IMR-90 (cell line): Measurements from ENCODE around the gene LAPTM5. TPM values are rescaled to one million over a fixed set of nuclear protein-coding genes. Genes with fewer than 3 reads are reported as not detected.

Source experiments
- ATAC-seq: fragments of 200-7000 bp; cut with Tn5 transposase; 2 replicates; pipeline ENCODE4 v1.9.1; 2020; ENCODE audit warnings: low read depth, mild to moderate bottlenecking, moderate library complexity
- BruUV-seq: library from RNA; stranded (reverse); fragments of 400-500 nt; replicated peaks from 2 replicates; lab custom pipeline; 2021; lab: Mats Ljungman, UMichigan
- CTCF ChIA-PET: fragments of 300-600 bp; formaldehyde crosslinking; extraction: SDS; loops from one replicate; lab custom pipeline; 2021; ENCODE audit warnings: antibody characterized with exemption; lab: Yijun Ruan, JAX
- POLR2A ChIA-PET: fragments of 300-600 bp; sonication (Branson Sonifier 250); formaldehyde crosslinking; loops from one replicate; lab custom pipeline; 2022; ENCODE audit warnings: antibody characterized with exemption; ENCODE audit not compliant: unreplicated experiment; lab: Charles Lee
- DNase-seq: peaks from one replicate; pipeline ENCODE4 v3.0.0; 2013
- H2AFZ ChIP-seq: replicated peaks from 2 replicates; pipeline ENCODE3; 2013; ENCODE audit warnings: low read length, mild to moderate bottlenecking; ENCODE audit not compliant: poor library complexity
- H2AK5ac ChIP-seq: 2 replicates; pipeline ENCODE4 v1.6.1; 2013; ENCODE audit warnings: low read depth, low read length, inconsistent platforms
- H2AK9ac ChIP-seq: replicated peaks from 2 replicates; pipeline ENCODE3; 2013; ENCODE audit warnings: mild to moderate bottlenecking, low read depth, low read length, moderate library complexity; ENCODE audit not compliant: poor library complexity
- H2BK120ac ChIP-seq: 2 replicates; pipeline ENCODE4 v1.6.1; 2013; ENCODE audit warnings: low read depth, low read length, inconsistent platforms
- H2BK15ac ChIP-seq: 3 replicates; pipeline ENCODE4 v1.6.1; 2013; ENCODE audit warnings: low read depth, low read length, inconsistent platforms
- H2BK20ac ChIP-seq: 2 replicates; pipeline ENCODE4 v1.6.1; 2013; ENCODE audit warnings: low read depth, mild to moderate bottlenecking, inconsistent platforms, low read length, moderate library complexity
- H2BK5ac ChIP-seq: 2 replicates; pipeline ENCODE4 v1.6.1; 2013; ENCODE audit warnings: mild to moderate bottlenecking, low read depth, low read length, inconsistent platforms; ENCODE audit not compliant: poor library complexity, severe bottlenecking
- H3K14ac ChIP-seq: replicated peaks from 2 replicates; pipeline ENCODE4 v1.6.1; 2013; ENCODE audit warnings: low read depth, low read length, inconsistent platforms
- H3K18ac ChIP-seq: 2 replicates; pipeline ENCODE4 v1.6.1; 2013; ENCODE audit warnings: low read depth, low read length, control low read depth
- H3K23ac ChIP-seq: 2 replicates; pipeline ENCODE4 v1.6.1; 2013; ENCODE audit warnings: low read depth, low read length, inconsistent platforms
- H3K27ac ChIP-seq: 2 replicates; pipeline ENCODE4 v1.5.1; 2013; ENCODE audit warnings: mild to moderate bottlenecking, control low read depth, low read length; ENCODE audit not compliant: insufficient read depth
- H3K27me3 ChIP-seq: 2 replicates; pipeline ENCODE4 v1.6.1; 2013; ENCODE audit warnings: low read length; ENCODE audit not compliant: control insufficient read depth, insufficient read depth
- H3K36me3 ChIP-seq: 2 replicates; pipeline ENCODE4 v1.6.1; 2013; ENCODE audit warnings: low read length, mixed read lengths; ENCODE audit not compliant: control insufficient read depth, insufficient read depth
- H3K4ac ChIP-seq: 2 replicates; pipeline ENCODE4 v1.6.1; 2013; ENCODE audit warnings: low read depth, low read length, inconsistent platforms
- H3K4me1 ChIP-seq: 2 replicates; pipeline ENCODE4 v1.6.1; 2013; ENCODE audit warnings: low read length, mixed read lengths; ENCODE audit not compliant: control insufficient read depth, insufficient read depth
- H3K4me2 ChIP-seq: 2 replicates; pipeline ENCODE4 v1.6.1; 2013; ENCODE audit warnings: low read depth, mild to moderate bottlenecking, control low read depth, low read length, moderate library complexity
- H3K4me3 ChIP-seq: 2 replicates; pipeline ENCODE4 v1.5.1; 2013; ENCODE audit warnings: low read depth, mild to moderate bottlenecking, control low read depth, low read length, moderate library complexity; ENCODE audit not compliant: insufficient read depth
- H3K56ac ChIP-seq: 2 replicates; pipeline ENCODE4 v1.6.1; 2013; ENCODE audit warnings: low read length, inconsistent platforms; ENCODE audit not compliant: insufficient read depth; ENCODE audit errors: extremely low read depth
- H3K79me1 ChIP-seq, 2 experiments: 2 replicates each; pipeline ENCODE4 v1.6.1; 2013; ENCODE audit warnings: low read length in 2 of 2, inconsistent platforms in 1 of 2, low read depth in 1 of 2
- H3K9ac ChIP-seq: 2 replicates; pipeline ENCODE4 v1.6.1; 2013; ENCODE audit warnings: low read depth, low read length, control low read depth
- H3K9me1 ChIP-seq: 2 replicates; pipeline ENCODE4 v1.6.1; 2013; ENCODE audit warnings: low read length, inconsistent platforms; ENCODE audit not compliant: insufficient read depth
- H3K9me3 ChIP-seq: 2 replicates; pipeline ENCODE4 v1.6.1; 2013; ENCODE audit warnings: low read length; ENCODE audit not compliant: control insufficient read depth, insufficient read depth
- H4K20me1 ChIP-seq: 2 replicates; pipeline ENCODE4 v1.6.1; 2013; ENCODE audit warnings: low read length, inconsistent platforms; ENCODE audit not compliant: insufficient read depth
- H4K5ac ChIP-seq: 2 replicates; pipeline ENCODE4 v1.6.1; 2013; ENCODE audit warnings: mild to moderate bottlenecking, low read depth, low read length, control low read depth
- H4K8ac ChIP-seq, 2 experiments: 2 replicates each; pipeline ENCODE4 v1.6.1; 2013; ENCODE audit warnings: low read depth in 2 of 2, low read length in 2 of 2, control low read depth in 1 of 2, inconsistent platforms in 1 of 2
- H4K91ac ChIP-seq: 2 replicates; pipeline ENCODE4 v1.6.1; 2013; ENCODE audit warnings: low read depth, low read length, inconsistent platforms; ENCODE audit not compliant: insufficient read depth
- BHLHE40 ChIP-seq: fragments of 150-350 bp; IDR thresholded peaks from 2 replicates; pipeline ENCODE4 v1.6.1; 2016; ENCODE audit warnings: mild to moderate bottlenecking, low read depth, low read length
- CEBPB ChIP-seq: IDR thresholded peaks from 2 replicates; pipeline ENCODE4 v1.6.1; 2012; ENCODE audit warnings: low read depth, low read length, improper control_type of control experiment
- CHD1 ChIP-seq: IDR thresholded peaks from 2 replicates; pipeline ENCODE4 v1.6.1; 2012; ENCODE audit warnings: low read depth, low read length, improper control_type of control experiment
- FOS ChIP-seq: fragments of 150-350 bp; IDR thresholded peaks from 2 replicates; pipeline ENCODE4 v1.6.1; 2016; ENCODE audit warnings: low read depth, low read length
- MAFK ChIP-seq: IDR thresholded peaks from 2 replicates; pipeline ENCODE4 v1.6.1; 2012; ENCODE audit warnings: low read depth, low read length, improper control_type of control experiment
- MXI1 ChIP-seq: IDR thresholded peaks from 2 replicates; pipeline ENCODE4 v1.6.1; 2012; ENCODE audit warnings: low read depth, mild to moderate bottlenecking, low read length, moderate library complexity, borderline replicate concordance
- NFE2L2 ChIP-seq: fragments of 150-350 bp; IDR thresholded peaks from 2 replicates; pipeline ENCODE4 v1.6.1; 2016; ENCODE audit warnings: low read depth, mild to moderate bottlenecking, low read length
- POLR2A ChIP-seq: IDR thresholded peaks from 2 replicates; pipeline ENCODE4 v1.6.1; 2012; ENCODE audit warnings: mild to moderate bottlenecking, low read depth, low read length
- RAD21 ChIP-seq: IDR thresholded peaks from 2 replicates; pipeline ENCODE4 v1.6.1; 2012; ENCODE audit warnings: low read length, improper control_type of control experiment
- RCOR1 ChIP-seq: IDR thresholded peaks from 2 replicates; pipeline ENCODE4 v1.6.1; 2012; ENCODE audit warnings: mild to moderate bottlenecking, low read length, improper control_type of control experiment; ENCODE audit not compliant: insufficient replicate concordance
- dilution Hi-C: fragments of 300-500 bp; cut with HindIII; formaldehyde crosslinking; loops from one replicate; pipeline ENCODE4 v1.14.3; 2018; ENCODE audit warnings: low sequenced_read_pairs; ENCODE audit not compliant: unreplicated experiment
- in situ Hi-C: fragments of 300-500 bp; cut with MboI; formaldehyde crosslinking; loops from 3 replicates; pipeline ENCODE4 v1.14.3; 2019; ENCODE audit warnings: low sequenced_read_pairs, inconsistent platforms, mixed read lengths
- intact Hi-C: fragments of 100-400 bp; cut with micrococcal nuclease; formaldehyde crosslinking; loops from 2 replicates; pipeline ENCODE4 v1.10.0; 2022
- polyA plus RNA-seq, 3 experiments: library from polyadenylated mRNA; depleted of rRNA; stranded (reverse); fragments of >200 nt; gene quantifications; 2 replicates each; pipeline ENCODE4 v1.2.3, GENCODE V29; 2012; ENCODE audit warnings: low replicate concordance in 1 of 3
- total RNA-seq: library from RNA; depleted of rRNA; stranded (reverse); fragments of >200 nt; gene quantifications from 2 replicates; pipeline ENCODE4 v1.2.3, GENCODE V29; 2012
- TF ChIP-seq, protein P1 (sequence below): fragments of 150-350 bp; IDR thresholded peaks from 2 replicates; pipeline ENCODE4 v1.6.1; 2016; ENCODE audit warnings: low read depth, mild to moderate bottlenecking, low read length, moderate library complexity, borderline replicate concordance
- TF ChIP-seq, protein P2 (sequence below): conservative IDR thresholded peaks from 2 replicates; pipeline ENCODE4 v1.5.1; 2012; ENCODE audit warnings: mild to moderate bottlenecking, low read depth, low read length, improper control_type of control experiment

LAPTM5 gene
- total and polyA plus RNA-seq, 2 of the 4 experiments (the other 2 are of a cell fraction) = 0.09 TPM; not detected in 1

DNA sequence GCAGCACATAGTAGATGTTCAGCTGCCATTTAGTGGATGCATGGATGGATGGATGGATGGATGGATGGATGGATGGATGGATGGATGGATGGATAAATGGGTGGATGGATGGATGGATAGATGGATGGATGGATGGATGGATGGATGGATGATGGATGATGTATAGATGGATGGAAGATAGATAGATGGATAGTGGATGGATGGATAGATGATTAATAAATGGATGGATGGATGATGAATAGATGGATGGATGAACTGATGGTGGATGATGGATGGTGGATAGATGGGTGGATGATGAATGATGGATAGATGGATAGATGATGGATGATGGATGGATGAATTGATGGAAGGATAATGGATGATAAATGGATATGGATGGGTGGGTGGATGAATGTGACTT lies 54.8 kb downstream of the LAPTM5 start:
- Histone ChIP-seq H3K23ac (no peak overlapping the region), H3K36me3 (no peaks in the 10 kb centered on the region), H3K4me1 (peaks cover 4% of the 10 kb centered on the region; the same call in 1 of the 2 replicates), H2AFZ (no peak overlapping the region), H4K5ac (no peak overlapping the region), H3K14ac (no peak overlapping the region), H3K9me1 (peaks cover 3% of the 10 kb centered on the region; the same call in 1 of the 2 replicates), H3K4me3 (no peak overlapping the region), H2BK15ac (no peak overlapping the region), H3K56ac (no peak overlapping the region), H4K20me1 (no peaks in the 10 kb centered on the region), H3K18ac (no peak overlapping the region), H3K9me3 (no peaks in the 10 kb centered on the region), H2BK120ac (no peak overlapping the region), H3K9ac (no peak overlapping the region), H3K27ac (no peak overlapping the region), H4K91ac (no peak overlapping the region), H3K4me2 (no peak overlapping the region), H3K79me1 (no peaks in the 10 kb centered on the region), H3K4ac (no peak overlapping the region), H4K8ac (no peak overlapping the region), H2AK9ac (no peak overlapping the region), H3K27me3 (peaks cover 14% of the 10 kb centered on the region), H2BK5ac (no peak overlapping the region), H2BK20ac (no peak overlapping the region), H2AK5ac (no peak overlapping the region)
- ATAC-seq = no peak
- in situ Hi-C loops = loop anchor here (10.0 kb wide), 2 partner anchors 998 to 1808 kb away; no protein-coding TSS in a partner anchor
- POLR2A ChIA-PET = no interaction called here
- intact Hi-C loops = loop anchor here (10.0 kb wide), 1 partner anchor 618 kb away; no protein-coding TSS in a partner anchor
- no TSS peak for BruUV-seq
- CTCF ChIA-PET = no interaction called here
- TF ChIP-seq, protein P1, sequence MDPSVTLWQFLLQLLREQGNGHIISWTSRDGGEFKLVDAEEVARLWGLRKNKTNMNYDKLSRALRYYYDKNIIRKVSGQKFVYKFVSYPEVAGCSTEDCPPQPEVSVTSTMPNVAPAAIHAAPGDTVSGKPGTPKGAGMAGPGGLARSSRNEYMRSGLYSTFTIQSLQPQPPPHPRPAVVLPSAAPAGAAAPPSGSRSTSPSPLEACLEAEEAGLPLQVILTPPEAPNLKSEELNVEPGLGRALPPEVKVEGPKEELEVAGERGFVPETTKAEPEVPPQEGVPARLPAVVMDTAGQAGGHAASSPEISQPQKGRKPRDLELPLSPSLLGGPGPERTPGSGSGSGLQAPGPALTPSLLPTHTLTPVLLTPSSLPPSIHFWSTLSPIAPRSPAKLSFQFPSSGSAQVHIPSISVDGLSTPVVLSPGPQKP = no peak
- TF ChIP-seq FOS (no peak), MAFK (no peak), RCOR1 (no peak), BHLHE40 (no peak), CHD1 (no peak), RAD21 (no peak), MXI1 (no peak), NFE2L2 (no peak), CEBPB (no peak), POLR2A (no peak)
- TF ChIP-seq, protein P2, sequence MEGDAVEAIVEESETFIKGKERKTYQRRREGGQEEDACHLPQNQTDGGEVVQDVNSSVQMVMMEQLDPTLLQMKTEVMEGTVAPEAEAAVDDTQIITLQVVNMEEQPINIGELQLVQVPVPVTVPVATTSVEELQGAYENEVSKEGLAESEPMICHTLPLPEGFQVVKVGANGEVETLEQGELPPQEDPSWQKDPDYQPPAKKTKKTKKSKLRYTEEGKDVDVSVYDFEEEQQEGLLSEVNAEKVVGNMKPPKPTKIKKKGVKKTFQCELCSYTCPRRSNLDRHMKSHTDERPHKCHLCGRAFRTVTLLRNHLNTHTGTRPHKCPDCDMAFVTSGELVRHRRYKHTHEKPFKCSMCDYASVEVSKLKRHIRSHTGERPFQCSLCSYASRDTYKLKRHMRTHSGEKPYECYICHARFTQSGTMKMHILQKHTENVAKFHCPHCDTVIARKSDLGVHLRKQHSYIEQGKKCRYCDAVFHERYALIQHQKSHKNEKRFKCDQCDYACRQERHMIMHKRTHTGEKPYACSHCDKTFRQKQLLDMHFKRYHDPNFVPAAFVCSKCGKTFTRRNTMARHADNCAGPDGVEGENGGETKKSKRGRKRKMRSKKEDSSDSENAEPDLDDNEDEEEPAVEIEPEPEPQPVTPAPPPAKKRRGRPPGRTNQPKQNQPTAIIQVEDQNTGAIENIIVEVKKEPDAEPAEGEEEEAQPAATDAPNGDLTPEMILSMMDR = no peak
- no peak for DNase-seq
- dilution Hi-C loops = no loop called here
